ENCODE data around the gene HAPSTR1. TPM values are rescaled to one million over a fixed set of nuclear protein-coding genes. Genes with fewer than 3 reads are reported as not detected.

The HAPSTR1 gene
- total and polyA plus RNA-seq, 2 experiments from 2014 or later: 26.5 to 60.0 TPM

GRCh38 chr16:9103546-9103945 lies 12.1 kb downstream of the HAPSTR1 start:
- no peak for DNase-seq (ENCODE audit: low read depth in 1 of 2, low spot score in 1 of 2)
- no peaks in the 10 kb centered on the region for H3K27me3 ChIP-seq
- no peaks in the 10 kb centered on the region for H3K9me3 ChIP-seq (ENCODE audit: low read depth)
- H3K4me1 ChIP-seq (ENCODE audit: low read depth): peaks cover 7% of the 10 kb centered on the region
- H3K4me3 ChIP-seq: no peak overlapping the region
- no peak overlapping the region for H3K27ac ChIP-seq
- TF ChIP-seq CTCF (IDR thresholded peaks at IDR 0.05; ENCODE audit: low read depth, low read length): no peak
- peaks cover 42% of the 10 kb centered on the region for H3K36me3 ChIP-seq

GRCh38 chr16:9105189-9105588 lies 13.7 kb downstream of the HAPSTR1 start:
- no peak overlapping the region for H3K4me3 ChIP-seq
- H3K27me3 ChIP-seq: no peaks in the 10 kb centered on the region
- no peaks in the 10 kb centered on the region for H3K9me3 ChIP-seq (ENCODE audit: low read depth)
- no peak for TF ChIP-seq CTCF (IDR thresholded peaks at IDR 0.05; ENCODE audit: low read depth, low read length)
- peaks cover 10% of the 10 kb centered on the region for H3K4me1 ChIP-seq (ENCODE audit: low read depth)
- DNase-seq (ENCODE audit: low read depth in 1 of 2, low spot score in 1 of 2): no peak
- peaks cover 55% of the 10 kb centered on the region for H3K36me3 ChIP-seq
- no peak overlapping the region for H3K27ac ChIP-seq

- Histone ChIP-seq H3K4me3 (no peak overlapping the region), H3K9me3 (ENCODE audit: low read depth) (no peaks in the 10 kb centered on the region), H3K36me3 (peaks cover 64% of the 10 kb centered on the region), H3K4me1 (ENCODE audit: low read depth) (peaks cover 22% of the 10 kb centered on the region), H3K27me3 (no peaks in the 10 kb centered on the region), H3K27ac (no peak overlapping the region)
- DNase-seq (ENCODE audit: low read depth in 1 of 2, low spot score in 1 of 2): no peak
- no peak for TF ChIP-seq CTCF (IDR thresholded peaks at IDR 0.05; ENCODE audit: low read depth, low read length)
Measured at GRCh38 chr16:9107025-9107970, 15.9 kb downstream of the HAPSTR1 start.

GRCh38 chr16:9109255-9109654 lies 17.8 kb downstream of the HAPSTR1 start:
- no peak for DNase-seq (ENCODE audit: low read depth in 1 of 2, low spot score in 1 of 2)
- Histone ChIP-seq H3K9me3 (ENCODE audit: low read depth) (no peaks in the 10 kb centered on the region), H3K4me3 (no peak overlapping the region), H3K4me1 (ENCODE audit: low read depth) (peaks cover 32% of the 10 kb centered on the region), H3K36me3 (peaks cover 50% of the 10 kb centered on the region), H3K27ac (no peak overlapping the region), H3K27me3 (no peaks in the 10 kb centered on the region)
- TF ChIP-seq CTCF (IDR thresholded peaks at IDR 0.05; ENCODE audit: low read depth, low read length): no peak

GRCh38 chr16:9112166-9112843 lies 20.9 kb downstream of the HAPSTR1 start:
- Histone ChIP-seq H3K4me3 (no peak overlapping the region), H3K9me3 (ENCODE audit: low read depth) (no peaks in the 10 kb centered on the region), H3K4me1 (ENCODE audit: low read depth) (peaks cover 32% of the 10 kb centered on the region), H3K27ac (peak overlapping the region; percentile 48), H3K27me3 (no peaks in the 10 kb centered on the region), H3K36me3 (peaks cover 38% of the 10 kb centered on the region)
- no peak for TF ChIP-seq CTCF (IDR thresholded peaks at IDR 0.05; ENCODE audit: low read depth, low read length)
- peak in 1 of 2 donors; percentile 39 for DNase-seq (ENCODE audit: low read depth in 1 of 2, low spot score in 1 of 2)

Data from cardiac muscle cell (in vitro differentiated cells and primary cell).